ENCODE measurements around the gene ALG2. TPM values are rescaled to one million over a fixed set of nuclear protein-coding genes. Genes with fewer than 3 reads are reported as not detected.

The ALG2 gene
- polyA plus RNA-seq, 2 donors: 11.8 to 15.6 TPM

GRCh38 chr9:99224445-99224844 lies 2.7 kb upstream of the ALG2 start:
- 76 to 88% methylated on average over 2 of the region's 2 CpGs for WGBS, 2 donors
- no peaks in the 10 kb centered on the region for H3K27me3 ChIP-seq (ENCODE audit: control insufficient read depth in 1 of 2, insufficient read depth in 2 of 2, low read length in 2 of 2)
- no peaks in the 10 kb centered on the region for H3K9me3 ChIP-seq (ENCODE audit: control insufficient read depth in 2 of 2, insufficient read depth in 1 of 2, low read depth in 1 of 2, low read length in 1 of 2)
- H3K4me1 ChIP-seq (ENCODE audit: control insufficient read depth in 2 of 2, insufficient read depth in 2 of 2, low read length in 1 of 2): no peaks in the 10 kb centered on the region
- peaks cover 8 to 15% of the 10 kb centered on the region in 2 donors for H3K36me3 ChIP-seq (ENCODE audit: control insufficient read depth in 2 of 2, insufficient read depth in 2 of 2, low read length in 1 of 2)
- H3K4me3 ChIP-seq (ENCODE audit: low read depth in 1 of 2, low read length in 2 of 2): no peak overlapping the region
- no peak overlapping the region for H3K27ac ChIP-seq (ENCODE audit: low read depth in 2 of 2, low read length in 1 of 2)

- Histone ChIP-seq H3K4me3 (ENCODE audit: low read depth in 1 of 2, low read length in 2 of 2) (peak overlapping the region; percentile 99 to 100), H3K36me3 (ENCODE audit: control insufficient read depth in 2 of 2, insufficient read depth in 2 of 2, low read length in 1 of 2) (peaks cover 3 to 11% of the 10 kb centered on the region in 2 donors), H3K4me1 (ENCODE audit: control insufficient read depth in 2 of 2, insufficient read depth in 2 of 2, low read length in 1 of 2) (no peaks in the 10 kb centered on the region), H3K27ac (ENCODE audit: low read depth in 2 of 2, low read length in 1 of 2) (peak overlapping the region; percentile 91 to 95), H3K9me3 (ENCODE audit: control insufficient read depth in 2 of 2, insufficient read depth in 1 of 2, low read depth in 1 of 2, low read length in 1 of 2) (no peaks in the 10 kb centered on the region), H3K27me3 (ENCODE audit: control insufficient read depth in 1 of 2, insufficient read depth in 2 of 2, low read length in 2 of 2) (no peaks in the 10 kb centered on the region)
- 7 to 8% methylated on average over 30 of the region's 30 CpGs for WGBS, 2 donors
Observed at GRCh38 chr9:99222416-99223270, 901 bp upstream of the ALG2 start.

- WGBS, 2 donors: 0 to 1% methylated on average over 25 of the region's 25 CpGs
- no peaks in the 10 kb centered on the region for H3K9me3 ChIP-seq (ENCODE audit: control insufficient read depth in 2 of 2, insufficient read depth in 1 of 2, low read depth in 1 of 2, low read length in 1 of 2)
- H3K4me1 ChIP-seq (ENCODE audit: control insufficient read depth in 2 of 2, insufficient read depth in 2 of 2, low read length in 1 of 2): no peaks in the 10 kb centered on the region
- H3K36me3 ChIP-seq (ENCODE audit: control insufficient read depth in 2 of 2, insufficient read depth in 2 of 2, low read length in 1 of 2): peaks cover under 1 to 6% of the 10 kb centered on the region in 2 donors
- H3K27ac ChIP-seq (ENCODE audit: low read depth in 2 of 2, low read length in 1 of 2): peak overlapping the region; percentile 91 to 95
- peak overlapping the region; percentile 99 to 100 for H3K4me3 ChIP-seq (ENCODE audit: low read depth in 1 of 2, low read length in 2 of 2)
- H3K27me3 ChIP-seq (ENCODE audit: control insufficient read depth in 1 of 2, insufficient read depth in 2 of 2, low read length in 2 of 2): no peaks in the 10 kb centered on the region
Observed at GRCh38 chr9:99221266-99221620, 499 bp downstream of the ALG2 start.

DNA sequence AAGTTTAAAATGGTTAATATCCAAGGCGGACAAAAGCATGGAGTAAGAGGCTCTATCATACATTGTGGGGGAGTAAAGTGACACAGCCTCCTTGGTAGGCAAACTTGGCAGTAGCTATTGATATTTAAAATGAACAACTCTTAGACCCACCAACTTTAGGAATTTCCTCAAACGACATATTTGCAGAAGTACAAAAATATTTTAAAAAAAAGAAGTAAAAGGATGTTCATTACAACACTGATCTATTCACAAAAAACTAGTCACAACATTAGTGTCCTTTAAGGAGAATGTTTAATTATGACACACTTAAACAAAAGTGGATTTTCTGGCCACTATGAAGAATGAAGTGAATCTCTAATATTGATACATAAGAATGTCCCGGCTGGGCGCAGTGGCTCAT lies 1.7 kb downstream of the ALG2 start:
- no peaks in the 10 kb centered on the region for H3K27me3 ChIP-seq (ENCODE audit: control insufficient read depth in 1 of 2, insufficient read depth in 2 of 2, low read length in 2 of 2)
- no peak overlapping the region for H3K4me3 ChIP-seq (ENCODE audit: low read depth in 1 of 2, low read length in 2 of 2)
- H3K27ac ChIP-seq (ENCODE audit: low read depth in 2 of 2, low read length in 1 of 2): no peak overlapping the region
- WGBS, 2 donors: 79 to 80% methylated on average over 4 of the region's 4 CpGs
- H3K9me3 ChIP-seq (ENCODE audit: control insufficient read depth in 2 of 2, insufficient read depth in 1 of 2, low read depth in 1 of 2, low read length in 1 of 2): no peaks in the 10 kb centered on the region
- peaks cover 3 to 9% of the 10 kb centered on the region in 2 donors for H3K36me3 ChIP-seq (ENCODE audit: control insufficient read depth in 2 of 2, insufficient read depth in 2 of 2, low read length in 1 of 2)
- H3K4me1 ChIP-seq (ENCODE audit: control insufficient read depth in 2 of 2, insufficient read depth in 2 of 2, low read length in 1 of 2): no peaks in the 10 kb centered on the region

DNA sequence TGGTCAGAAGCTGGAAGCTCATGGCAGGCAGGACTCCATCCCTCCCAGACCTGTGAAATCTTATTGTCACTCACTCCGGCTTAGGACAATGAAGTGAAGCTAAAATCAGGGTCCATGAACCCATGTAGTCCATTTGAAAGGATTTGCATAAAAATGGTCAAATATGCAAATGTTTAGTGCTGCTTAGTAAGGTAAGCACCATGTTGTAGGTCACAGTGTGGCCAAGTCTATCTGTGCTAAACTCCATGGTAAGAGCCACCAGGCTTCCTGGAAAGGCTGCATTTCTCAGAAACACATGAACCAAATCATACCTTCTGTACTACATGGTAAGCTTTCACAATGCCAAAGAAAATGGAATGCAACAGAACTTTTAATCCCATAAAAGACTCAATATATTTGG lies 5.7 kb downstream of the ALG2 start:
- peaks cover 0 to 13% of the 10 kb centered on the region in 2 donors for H3K9me3 ChIP-seq (ENCODE audit: control insufficient read depth in 2 of 2, insufficient read depth in 1 of 2, low read depth in 1 of 2, low read length in 1 of 2)
- 96 to 100% methylated on average over 1 of the region's 1 CpG for WGBS, 2 donors
- peaks cover 3 to 9% of the 10 kb centered on the region in 2 donors for H3K36me3 ChIP-seq (ENCODE audit: control insufficient read depth in 2 of 2, insufficient read depth in 2 of 2, low read length in 1 of 2)

GRCh38 chr9:99213197-99213596 lies 8.5 kb downstream of the ALG2 start:
- Histone ChIP-seq H3K4me1 (ENCODE audit: control insufficient read depth in 2 of 2, insufficient read depth in 2 of 2, low read length in 1 of 2) (no peaks in the 10 kb centered on the region), H3K27me3 (ENCODE audit: control insufficient read depth in 1 of 2, insufficient read depth in 2 of 2, low read length in 2 of 2) (no peaks in the 10 kb centered on the region), H3K36me3 (ENCODE audit: control insufficient read depth in 2 of 2, insufficient read depth in 2 of 2, low read length in 1 of 2) (peaks cover 3 to 5% of the 10 kb centered on the region in 2 donors), H3K27ac (ENCODE audit: low read depth in 2 of 2, low read length in 1 of 2) (no peak overlapping the region), H3K9me3 (ENCODE audit: control insufficient read depth in 2 of 2, insufficient read depth in 1 of 2, low read depth in 1 of 2, low read length in 1 of 2) (peaks cover 0 to 14% of the 10 kb centered on the region in 2 donors), H3K4me3 (ENCODE audit: low read depth in 1 of 2, low read length in 2 of 2) (no peak overlapping the region)
- WGBS, 2 donors: 83 to 89% methylated on average over 1 of the region's 1 CpG

More for the DNA sequence above, 5.7 kb downstream of the ALG2 start:
- no peak overlapping the region for H3K4me3 ChIP-seq (ENCODE audit: low read depth in 1 of 2, low read length in 2 of 2)
- no peaks in the 10 kb centered on the region for H3K27me3 ChIP-seq (ENCODE audit: control insufficient read depth in 1 of 2, insufficient read depth in 2 of 2, low read length in 2 of 2)
- H3K4me1 ChIP-seq (ENCODE audit: control insufficient read depth in 2 of 2, insufficient read depth in 2 of 2, low read length in 1 of 2): no peaks in the 10 kb centered on the region
- H3K27ac ChIP-seq (ENCODE audit: low read depth in 2 of 2, low read length in 1 of 2): no peak overlapping the region

DNA sequence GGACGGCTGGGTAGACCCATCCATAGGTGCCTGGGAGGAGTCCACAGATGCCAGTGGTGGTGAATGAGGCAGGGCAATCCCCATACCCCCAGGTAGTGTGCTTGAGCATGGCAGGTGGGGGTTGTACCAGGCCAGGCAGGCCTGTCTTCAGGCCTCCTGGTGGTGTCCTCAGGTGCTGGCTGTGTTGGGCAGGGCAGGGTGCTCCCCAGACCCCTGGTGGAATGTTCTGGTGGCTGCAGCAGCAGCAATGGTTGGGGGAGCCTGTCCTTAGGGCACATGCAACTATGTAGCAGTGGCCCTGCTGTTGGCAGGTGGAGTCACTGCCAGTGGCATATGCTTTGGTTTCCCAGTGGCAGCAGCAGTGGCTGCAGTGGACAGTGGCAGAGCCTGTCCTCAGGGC lies 10.0 kb downstream of the ALG2 start:
- Histone ChIP-seq H3K4me1 (ENCODE audit: control insufficient read depth in 2 of 2, insufficient read depth in 2 of 2, low read length in 1 of 2) (no peaks in the 10 kb centered on the region), H3K27me3 (ENCODE audit: control insufficient read depth in 1 of 2, insufficient read depth in 2 of 2, low read length in 2 of 2) (no peaks in the 10 kb centered on the region), H3K27ac (ENCODE audit: low read depth in 2 of 2, low read length in 1 of 2) (no peak overlapping the region), H3K9me3 (ENCODE audit: control insufficient read depth in 2 of 2, insufficient read depth in 1 of 2, low read depth in 1 of 2, low read length in 1 of 2) (peaks cover 0 to 14% of the 10 kb centered on the region in 2 donors), H3K36me3 (ENCODE audit: control insufficient read depth in 2 of 2, insufficient read depth in 2 of 2, low read length in 1 of 2) (peaks cover 2 to 3% of the 10 kb centered on the region in 2 donors), H3K4me3 (ENCODE audit: low read depth in 1 of 2, low read length in 2 of 2) (no peak overlapping the region)
- WGBS, 2 donors: 97 to 100% methylated on average over 1 of the region's 1 CpG

DNA sequence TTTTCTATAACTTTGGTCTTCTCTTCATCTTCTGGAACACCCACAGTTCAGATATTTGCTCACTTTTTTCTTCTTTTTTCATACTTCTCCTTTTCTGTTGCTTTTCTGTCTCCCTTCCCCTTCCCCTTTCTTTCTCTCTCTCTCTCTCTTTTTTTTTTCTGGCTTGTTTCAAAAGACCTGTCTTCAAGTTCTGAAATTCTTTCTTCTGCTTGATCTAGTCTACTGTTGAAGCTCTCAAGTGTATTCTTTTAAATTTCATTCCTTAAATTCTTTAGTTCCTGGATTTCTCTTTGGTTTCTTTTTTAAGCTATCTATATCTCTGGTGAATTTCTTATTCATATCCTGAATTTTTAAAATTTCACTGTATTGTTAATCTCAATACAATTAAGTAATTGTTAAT lies 11.2 kb downstream of the ALG2 start:
- Histone ChIP-seq H3K4me1 (ENCODE audit: control insufficient read depth in 2 of 2, insufficient read depth in 2 of 2, low read length in 1 of 2) (no peaks in the 10 kb centered on the region), H3K4me3 (ENCODE audit: low read depth in 1 of 2, low read length in 2 of 2) (no peak overlapping the region), H3K27ac (ENCODE audit: low read depth in 2 of 2, low read length in 1 of 2) (no peak overlapping the region), H3K36me3 (ENCODE audit: control insufficient read depth in 2 of 2, insufficient read depth in 2 of 2, low read length in 1 of 2) (peaks cover 0 to 2% of the 10 kb centered on the region in 2 donors), H3K27me3 (ENCODE audit: control insufficient read depth in 1 of 2, insufficient read depth in 2 of 2, low read length in 2 of 2) (no peaks in the 10 kb centered on the region), H3K9me3 (ENCODE audit: control insufficient read depth in 2 of 2, insufficient read depth in 1 of 2, low read depth in 1 of 2, low read length in 1 of 2) (peaks cover 0 to 14% of the 10 kb centered on the region in 2 donors)

GRCh38 chr9:99201603-99202002 lies 20.1 kb downstream of the ALG2 start:
- Histone ChIP-seq H3K9me3 (ENCODE audit: control insufficient read depth in 2 of 2, insufficient read depth in 1 of 2, low read depth in 1 of 2, low read length in 1 of 2) (no peaks in the 10 kb centered on the region), H3K27ac (ENCODE audit: low read depth in 2 of 2, low read length in 1 of 2) (no peak overlapping the region), H3K36me3 (ENCODE audit: control insufficient read depth in 2 of 2, insufficient read depth in 2 of 2, low read length in 1 of 2) (no peaks in the 10 kb centered on the region), H3K4me3 (ENCODE audit: low read depth in 1 of 2, low read length in 2 of 2) (no peak overlapping the region), H3K4me1 (ENCODE audit: control insufficient read depth in 2 of 2, insufficient read depth in 2 of 2, low read length in 1 of 2) (no peaks in the 10 kb centered on the region), H3K27me3 (ENCODE audit: control insufficient read depth in 1 of 2, insufficient read depth in 2 of 2, low read length in 2 of 2) (no peaks in the 10 kb centered on the region)
- WGBS, 2 donors: 70 to 76% methylated on average over 5 of the region's 5 CpGs
